K562 (cell line): ENCODE measurements around the gene CBFA2T3. TPM values are rescaled to one million over a fixed set of nuclear protein-coding genes. Genes with fewer than 3 reads are reported as not detected.

ENCODE experiments used
- ARID2 ChIP-seq: fragments of 450-650 bp; IDR thresholded peaks from 2 replicates; pipeline ENCODE4 v1.6.1; 2017; ENCODE audit warnings: antibody characterized with exemption, mild to moderate bottlenecking
- BRF2 ChIP-seq: IDR thresholded peaks from 3 replicates; pipeline ENCODE4 v1.6.1; 2011; ENCODE audit warnings: borderline replicate concordance, mild to moderate bottlenecking; ENCODE audit not compliant: insufficient read length, insufficient read depth
- CHD1 ChIP-seq: fragments of 200-600 bp; sonication (generic); IDR thresholded peaks from one replicate; pipeline ENCODE4 v1.6.1; 2012; ENCODE audit warnings: mild to moderate bottlenecking, moderate library complexity, low read length, inconsistent platforms
- ERF ChIP-seq: fragments of 450-650 bp; formaldehyde crosslinking; IDR thresholded peaks from 2 replicates; pipeline ENCODE4 v1.4.0; 2020; ENCODE audit warnings: mild to moderate bottlenecking, mixed read lengths
- FOXP4 ChIP-seq: sonication (generic); formaldehyde crosslinking; IDR thresholded peaks from 2 replicates; pipeline ENCODE4 v1.8.0; 2022; ENCODE audit warnings: mild to moderate bottlenecking, missing genetic modification reagents, borderline replicate concordance
- MAFF ChIP-seq: IDR thresholded peaks from 2 replicates; pipeline ENCODE4 v1.6.1; 2012; ENCODE audit warnings: low read length, improper control_type of control experiment
- MNT ChIP-seq, 2 experiments: fragments of 450-650 bp; conservative IDR thresholded peaks; 2 replicates each; pipeline ENCODE4 v1.6.1; 2017; ENCODE audit warnings: mild to moderate bottlenecking in 2 of 2, moderate library complexity in 2 of 2
- MYC ChIP-seq, 2 experiments: fragments of 250-450 bp in 1 of 2; sonication (Bioruptor Pico) in 1 of 2; IDR thresholded peaks; 2 replicates each; pipeline versions ENCODE4 v1.5.1 to v1.6.1; 2012 to 2021; ENCODE audit warnings: low read depth in 2 of 2, borderline replicate concordance in 1 of 2, improper control_type of control experiment in 1 of 2, low read length in 1 of 2, mild to moderate bottlenecking in 1 of 2, moderate library complexity in 1 of 2
- MYNN ChIP-seq, 2 experiments: sonication (generic); formaldehyde crosslinking in 1 of 2; IDR thresholded peaks; 2 replicates each; pipeline versions ENCODE4 v1.5.0 to v1.6.1; 2016 to 2020; ENCODE audit warnings: antibody characterized with exemption in 1 of 2, missing genetic modification reagents in 1 of 2
- NFIC ChIP-seq: fragments of 450-650 bp; IDR thresholded peaks from 2 replicates; pipeline ENCODE4 v1.6.1; 2017; ENCODE audit warnings: mild to moderate bottlenecking, inconsistent platforms
- NFYB ChIP-seq: IDR thresholded peaks from 2 replicates; pipeline ENCODE4 v1.6.1; 2011; ENCODE audit warnings: mild to moderate bottlenecking, moderate library complexity; ENCODE audit not compliant: insufficient read length; ENCODE audit errors: extremely low read depth
- NUFIP1 ChIP-seq: fragments of 450-650 bp; IDR thresholded peaks from 2 replicates; pipeline ENCODE4 v1.6.1; 2018; ENCODE audit not compliant: partially characterized antibody
- POLR2A ChIP-seq: fragments of 450-650 bp; conservative IDR thresholded peaks from 2 replicates; pipeline ENCODE4 v1.6.1; 2016
- RBBP5 ChIP-seq: fragments of 200-600 bp; sonication (generic); IDR thresholded peaks from 2 replicates; pipeline ENCODE4 v1.6.1; 2012; ENCODE audit warnings: borderline replicate concordance, mild to moderate bottlenecking, low read length, control low read depth, inconsistent platforms; ENCODE audit not compliant: insufficient read depth, poor library complexity, severe bottlenecking
- RBFOX2 ChIP-seq: fragments of 200-400 bp; formaldehyde crosslinking; IDR thresholded peaks from 2 replicates; pipeline ENCODE4 v1.6.1; 2017; ENCODE audit warnings: low read depth, mild to moderate bottlenecking, low read length, moderate library complexity
- RBM22 ChIP-seq: fragments of 200-400 bp; formaldehyde crosslinking; IDR thresholded peaks from 2 replicates; pipeline ENCODE4 v1.6.1; 2018; ENCODE audit warnings: low read length, low read depth; ENCODE audit not compliant: poor library complexity, severe bottlenecking
- RBM25 ChIP-seq: fragments of 200-400 bp; formaldehyde crosslinking; IDR thresholded peaks from 2 replicates; pipeline ENCODE4 v1.6.1; 2018; ENCODE audit warnings: low read length, low read depth, moderate library complexity; ENCODE audit not compliant: severe bottlenecking
- SMARCC2 ChIP-seq: fragments of 450-650 bp; IDR thresholded peaks from 2 replicates; pipeline ENCODE4 v1.6.1; 2017; ENCODE audit warnings: antibody characterized with exemption, moderate library complexity, mild to moderate bottlenecking, low read depth
- UBTF ChIP-seq, 2 experiments: IDR thresholded peaks; 2 replicates each; pipeline ENCODE4 v1.6.1; 2012; ENCODE audit warnings: improper control_type of control experiment in 2 of 2, low read depth in 2 of 2, low read length in 2 of 2, borderline replicate concordance in 1 of 2
- polyA plus RNA-seq, 8 experiments: library from polyadenylated mRNA; depleted of rRNA in 4 of 8; stranded (reverse) in 5 of 8; unstranded in 3 of 8; fragments of >200 nt; fragmentation: Nextera tagmentation in 2 of 8; fragmentation: Illumina TruSeq in 1 of 8; extraction: Ambion mirVana in 2 of 8; extraction: Trizol in 1 of 8; gene quantifications; 2 replicates each; pipeline versions ENCODE4 v1.2.1 to v1.2.3, GENCODE V29; 2011 to 2014; ENCODE audit warnings: inconsistent platforms in 1 of 8, missing spikeins in 1 of 8
- total RNA-seq, 7 experiments: library from RNA; depleted of rRNA in 6 of 7; stranded (reverse); fragments of >200 nt in 6 of 7; fragmentation: Illumina TruSeq in 2 of 7; extraction: Trizol in 2 of 7; gene quantifications; 2 replicates each; pipeline versions ENCODE4 v1.2.1 to v1.2.3, GENCODE V29; 2011 to 2021; ENCODE audit warnings: low replicate concordance in 1 of 7

The CBFA2T3 gene
- total and polyA plus RNA-seq, 9 of the 15 experiments (the other 6 are each of a cell fraction or from before 2014, with no cell fraction given): 2.3 to 145 (median 6.7) TPM

- TF ChIP-seq BRF2 (no peak), NUFIP1 (no peak), MYNN (IDR thresholded peaks at IDR 0.05) (0 out of 2 replicates have a peak, but pooled peaks have one; percentile 12), MYNN (CRISPR knock-in tag; IDR thresholded peaks at IDR 0.05) (no peak), RBM25 (no peak), ERF (0 out of 2 replicates have a peak, but pooled peaks have one; percentile 9), MNT (conservative IDR thresholded peaks at IDR 0.05) (peak in 1 of 2 experiments; percentile 15; a peak in 1 of 4 replicates), CHD1 (peak; percentile 26), NFYB (no peak), RBM22 (peak; percentile 71), POLR2A (0 out of 2 replicates have a peak, but pooled peaks have one; percentile 31), RBBP5 (peak; percentile 78), NFIC (0 out of 2 replicates have a peak, but pooled peaks have one; percentile 2), MYC (IDR thresholded peaks at IDR 0.05; ENCODE audit: low read depth, low read length) (0 out of 2 replicates have a peak, but pooled peaks have one; percentile 13), MYC (CRISPR knock-in tag; IDR thresholded peaks at IDR 0.05; ENCODE audit: borderline replicate concordance, low read depth) (no peak), SMARCC2 (no peak), RBFOX2 (peak; percentile 63), UBTF (IDR thresholded peaks at IDR 0.05; ENCODE audit: borderline replicate concordance in 1 of 2, low read depth in 2 of 2, low read length in 2 of 2) (peak in 1 of 2 experiments; percentile 35; a peak in 2 of 4 replicates), ARID2 (no peak), MAFF (no peak), FOXP4 (peak; percentile 63; the same call in 1 of the 2 replicates)
Observed at GRCh38 chr16:88975511-88976061, 1.4 kb downstream of the CBFA2T3 start (continued).
